ENCODE measurements around the gene ANO7. TPM values are rescaled to one million over a fixed set of nuclear protein-coding genes. Genes with fewer than 3 reads are reported as not detected.

Gene ANO7
- total and polyA plus RNA-seq, 2 of the 13 experiments (the other 11 are each of a cell fraction or from before 2014, with no cell fraction given): 4.1 to 4.9 TPM

- H4K20me1 ChIP-seq (ENCODE audit: insufficient read depth, low read length): peaks cover 36% of the 10 kb centered on the region; the same call in 1 of the 2 replicates
- H3K9me3 ChIP-seq (ENCODE audit: low read length): no peaks in the 10 kb centered on the region
- no peak overlapping the region for H3K27ac ChIP-seq (ENCODE audit: extremely low read length, insufficient read depth, low read length)
- ChIA-PET CTCF (ENCODE audit: low intra/inter-chr PET ratio, low total read pairs) (no interaction called here), POLR2A (interaction anchor here (4.3 kb wide), 1 partner anchor 88 kb away, joined by 21 read pairs; the partner anchor contains the start of genes HDLBP and SEPTIN2)
- H3K4me3 ChIP-seq (replicated peaks in 1 of 3; ENCODE audit: insufficient read depth in 1 of 3, low read depth in 2 of 3, low read length in 3 of 3): no peak overlapping the region
- ATAC-seq: no peak
- BruUV-seq (replicated peaks): no TSS peak
- peaks cover 33 to 64% of the 10 kb centered on the region in 2 experiments for H3K36me3 ChIP-seq (replicated peaks in 1 of 2; ENCODE audit: control insufficient read depth in 1 of 2, insufficient read depth in 2 of 2, low read length in 2 of 2)
- peaks cover 50% of the 10 kb centered on the region for H3K4me1 ChIP-seq (ENCODE audit: insufficient read depth, low read length)
- no peak for DNase-seq (ENCODE audit: low spot score)
- no peaks in the 10 kb centered on the region for H3K27me3 ChIP-seq (ENCODE audit: control insufficient read depth in 1 of 2, insufficient read depth in 2 of 2, low read length in 2 of 2)
- intact Hi-C loops (cut with micrococcal nuclease; ENCODE audit: unreplicated experiment): loop anchor here (10.0 kb wide), 1 partner anchor 372 kb away; no protein-coding TSS in a partner anchor
- peaks cover 18% of the 10 kb centered on the region for H3K79me2 ChIP-seq (ENCODE audit: insufficient read depth, low read length)
- H3K9ac ChIP-seq (ENCODE audit: insufficient read depth, low read depth, low read length): no peak overlapping the region
- in situ Hi-C loops (cut with HindIII; ENCODE audit: extremely low pct_ligation_motif_present, low pct_unique_long_range_greater_than_20kb): no loop called here
- no peak for FAIRE-seq
- WGBS (ENCODE audit: low lambda C conversion rate): 94% methylated on average over 19 of the region's 19 CpGs
- no peak overlapping the region for H2AFZ ChIP-seq (ENCODE audit: low read length)
- H3K4me2 ChIP-seq (ENCODE audit: low read depth, low read length): no peak overlapping the region
- TF ChIP-seq CENPT (CRISPR knock-in tag; IDR thresholded peaks at IDR 0.05; ENCODE audit: low read depth): 0 out of 2 replicates have a peak, but pooled peaks have one; percentile 18
- TF ChIP-seq ZNF562 (CRISPR knock-in tag; IDR thresholded peaks at IDR 0.05; ENCODE audit: borderline replicate concordance): no peak
- peak; percentile 87 for TF ChIP-seq AGO2 (optimal IDR thresholded peaks at IDR 0.05; ENCODE audit: low read depth, low read length)
- TF ChIP-seq SAFB2 (CRISPR knock-in tag; IDR thresholded peaks at IDR 0.05; ENCODE audit: borderline replicate concordance, low read depth): 0 out of 2 replicates have a peak, but pooled peaks have one; percentile 36
- TF ChIP-seq HNRNPLL (IDR thresholded peaks at IDR 0.05; ENCODE audit: low read depth, low read length, poor library complexity, severe bottlenecking): peak; percentile 10
- no peak for TF ChIP-seq ZBTB10 (CRISPR knock-in tag; IDR thresholded peaks at IDR 0.05; ENCODE audit: borderline replicate concordance)
- 0 out of 2 replicates have a peak, but pooled peaks have one; percentile 34 for TF ChIP-seq POGK (CRISPR knock-in tag; conservative IDR thresholded peaks at IDR 0.05)
- 0 out of 2 replicates have a peak, but pooled peaks have one; percentile 51 for TF ChIP-seq ZNF740 (CRISPR knock-in tag; IDR thresholded peaks at IDR 0.05)
- TF ChIP-seq BHLHE40 (IDR thresholded peaks at IDR 0.05; ENCODE audit: low read length): 0 out of 2 replicates have a peak, but pooled peaks have one; percentile 26
- TF ChIP-seq RBM22 (optimal IDR thresholded peaks at IDR 0.05; ENCODE audit: low read length): peak; percentile 7
- 0 out of 2 replicates have a peak, but pooled peaks have one; percentile 14 for TF ChIP-seq AKAP8 (CRISPR knock-in tag; IDR thresholded peaks at IDR 0.05)
- peak; percentile 89 for TF ChIP-seq ZSCAN25 (CRISPR knock-in tag; IDR thresholded peaks at IDR 0.05)
- TF ChIP-seq ZNF556 (CRISPR knock-in tag; IDR thresholded peaks at IDR 0.05; ENCODE audit: borderline replicate concordance): no peak
- no peak for TF ChIP-seq FOXK1 (CRISPR knock-in tag; IDR thresholded peaks at IDR 0.05; ENCODE audit: borderline replicate concordance, low read depth)
- TF ChIP-seq ZNF296 (CRISPR knock-in tag; conservative IDR thresholded peaks at IDR 0.05): no peak
- no peak for TF ChIP-seq FIP1L1 (IDR thresholded peaks at IDR 0.05; ENCODE audit: borderline replicate concordance, insufficient read depth, low read depth, low read length)
- peak; percentile 89 for TF ChIP-seq AGO1 (IDR thresholded peaks at IDR 0.05; ENCODE audit: low read depth, low read length, poor library complexity, severe bottlenecking)
- TF ChIP-seq RARA (CRISPR knock-in tag; IDR thresholded peaks at IDR 0.05): no peak
Measured at GRCh38 chr2:241226723-241227572, 38.5 kb downstream of the ANO7 start.
